AG10803 (cell line): ENCODE measurements around the gene MMAB.

Source experiments
- DNase-seq: peaks from one replicate; pipeline ENCODE4 v3.0.0; 2010; ENCODE audit warnings: low read depth
- H3K4me3 ChIP-seq: 2 replicates; pipeline ENCODE4 v1.5.1; 2011; ENCODE audit warnings: mild to moderate bottlenecking, low read length, control low read depth
- TF ChIP-seq, protein P1 (sequence below): conservative IDR thresholded peaks from 2 replicates; pipeline ENCODE4 v1.5.1; 2011; ENCODE audit warnings: mild to moderate bottlenecking, low read length, control low read depth, inconsistent platforms

MMAB gene

DNA sequence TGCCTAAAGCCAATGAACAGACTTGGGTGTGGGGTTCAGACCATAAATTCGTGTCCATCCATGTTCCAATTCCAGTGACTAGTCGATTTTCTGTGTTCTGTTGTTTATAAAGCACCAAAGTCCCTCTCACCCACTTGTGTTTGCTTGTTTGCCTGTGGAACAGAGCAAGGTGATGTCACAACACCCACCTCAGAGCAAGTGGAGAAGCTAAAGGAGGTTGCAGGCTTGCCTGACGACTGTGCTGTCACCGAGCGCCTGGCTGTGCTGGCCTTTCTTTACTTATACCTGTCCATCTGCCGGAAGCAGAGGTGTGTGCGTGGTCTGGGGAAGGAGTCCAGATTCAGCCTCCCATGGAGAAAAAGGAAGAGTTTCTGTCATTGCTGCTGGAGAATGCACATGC is 6.3 kb upstream of the MMAB start:
- TF ChIP-seq, protein P1, sequence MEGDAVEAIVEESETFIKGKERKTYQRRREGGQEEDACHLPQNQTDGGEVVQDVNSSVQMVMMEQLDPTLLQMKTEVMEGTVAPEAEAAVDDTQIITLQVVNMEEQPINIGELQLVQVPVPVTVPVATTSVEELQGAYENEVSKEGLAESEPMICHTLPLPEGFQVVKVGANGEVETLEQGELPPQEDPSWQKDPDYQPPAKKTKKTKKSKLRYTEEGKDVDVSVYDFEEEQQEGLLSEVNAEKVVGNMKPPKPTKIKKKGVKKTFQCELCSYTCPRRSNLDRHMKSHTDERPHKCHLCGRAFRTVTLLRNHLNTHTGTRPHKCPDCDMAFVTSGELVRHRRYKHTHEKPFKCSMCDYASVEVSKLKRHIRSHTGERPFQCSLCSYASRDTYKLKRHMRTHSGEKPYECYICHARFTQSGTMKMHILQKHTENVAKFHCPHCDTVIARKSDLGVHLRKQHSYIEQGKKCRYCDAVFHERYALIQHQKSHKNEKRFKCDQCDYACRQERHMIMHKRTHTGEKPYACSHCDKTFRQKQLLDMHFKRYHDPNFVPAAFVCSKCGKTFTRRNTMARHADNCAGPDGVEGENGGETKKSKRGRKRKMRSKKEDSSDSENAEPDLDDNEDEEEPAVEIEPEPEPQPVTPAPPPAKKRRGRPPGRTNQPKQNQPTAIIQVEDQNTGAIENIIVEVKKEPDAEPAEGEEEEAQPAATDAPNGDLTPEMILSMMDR = no peak
- no peak overlapping the region for H3K4me3 ChIP-seq
- no peak for DNase-seq

DNA sequence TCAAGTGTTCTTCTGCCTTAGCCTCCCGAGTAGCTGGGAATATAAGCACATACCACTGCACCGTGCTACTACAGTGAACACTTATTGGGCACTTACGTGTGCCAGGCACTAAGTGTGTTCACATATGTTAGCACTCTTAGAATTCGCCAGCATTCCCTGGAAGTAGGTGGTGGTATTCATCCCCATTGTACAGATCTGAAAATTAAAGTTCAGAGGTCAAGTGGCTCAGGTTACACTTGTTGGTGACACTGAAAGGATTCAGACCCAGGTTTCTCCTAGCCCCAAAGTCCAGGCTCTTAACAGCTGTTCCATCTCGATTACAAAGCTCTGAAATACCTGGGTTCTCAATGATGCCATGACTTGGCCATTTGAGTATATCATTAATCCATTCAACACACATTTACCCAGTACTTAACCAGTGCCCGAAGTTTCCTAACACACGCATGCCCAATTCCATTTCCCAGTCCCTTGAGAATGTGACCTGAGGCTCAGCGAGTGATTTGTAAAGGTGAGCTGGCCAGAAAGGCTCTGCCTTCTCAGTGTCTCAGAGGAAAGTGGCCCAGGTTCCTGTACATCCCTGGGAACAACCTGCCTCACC is 5.1 kb upstream of the MMAB start:
- no peak overlapping the region for H3K4me3 ChIP-seq
- TF ChIP-seq, protein P1 = no peak
- DNase-seq = no peak

DNA sequence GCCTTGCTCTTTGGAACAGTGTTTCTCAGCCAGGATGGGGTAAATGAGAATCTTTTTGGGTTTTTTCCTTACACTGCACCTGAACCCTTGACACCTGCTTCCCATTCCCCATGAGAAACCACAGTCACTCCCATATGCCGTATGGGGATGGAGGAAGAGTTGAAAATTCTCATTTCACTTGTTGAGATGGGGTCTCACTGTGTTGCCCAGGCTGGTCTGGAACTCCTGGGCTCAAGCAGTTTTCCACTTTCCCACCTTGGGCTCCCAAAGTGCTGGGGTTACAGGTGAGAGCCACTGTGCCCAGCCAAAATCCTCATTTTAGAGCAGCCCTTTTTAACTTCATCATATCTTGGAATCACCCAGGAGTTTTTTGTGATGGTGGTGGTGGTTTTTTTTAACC is 4.0 kb upstream of the MMAB start:
- DNase-seq = no peak
- TF ChIP-seq, protein P1 = no peak
- H3K4me3 ChIP-seq = no peak overlapping the region

DNA sequence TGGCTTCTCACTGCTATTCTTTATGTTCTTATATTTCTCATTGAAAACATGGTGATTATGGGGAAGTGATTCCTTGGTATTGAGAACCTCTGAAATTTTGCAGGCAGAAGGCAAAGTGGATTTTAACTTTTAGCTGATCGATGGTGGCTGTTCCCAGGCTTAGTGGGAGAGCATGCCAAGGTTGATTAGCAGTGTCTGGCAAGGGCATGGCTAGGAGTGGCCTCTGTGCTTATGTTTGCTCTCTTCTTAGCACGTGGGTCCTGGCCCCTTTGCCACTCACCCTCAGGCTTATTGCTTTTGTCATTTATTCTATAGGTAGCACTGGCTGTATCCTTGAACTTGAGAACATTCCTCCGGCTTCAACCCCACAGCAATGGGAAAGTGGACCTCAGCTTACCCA is 2.4 kb upstream of the MMAB start:
- H3K4me3 ChIP-seq = no peak overlapping the region
- DNase-seq = no peak
- TF ChIP-seq, protein P1 = no peak

DNA sequence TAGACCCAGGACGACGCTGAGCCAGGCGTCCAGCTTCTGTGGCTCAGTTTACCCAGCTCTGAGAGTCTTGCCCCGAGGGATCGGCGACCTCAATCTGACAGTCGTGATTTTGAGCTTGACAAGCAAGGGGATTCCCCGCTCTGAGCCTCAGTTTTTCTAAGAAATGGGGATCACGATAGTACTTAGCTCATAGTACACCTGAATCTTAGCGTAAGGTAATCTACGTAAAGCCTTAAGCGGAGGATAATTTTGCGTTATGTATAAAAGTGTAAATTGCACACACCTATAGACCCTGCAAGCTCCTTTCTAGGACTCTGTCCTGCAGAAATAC is 575 bp upstream of the MMAB start:
- peak overlapping the region; percentile 92 for H3K4me3 ChIP-seq
- no peak for DNase-seq
- TF ChIP-seq, protein P1 = no peak

DNA sequence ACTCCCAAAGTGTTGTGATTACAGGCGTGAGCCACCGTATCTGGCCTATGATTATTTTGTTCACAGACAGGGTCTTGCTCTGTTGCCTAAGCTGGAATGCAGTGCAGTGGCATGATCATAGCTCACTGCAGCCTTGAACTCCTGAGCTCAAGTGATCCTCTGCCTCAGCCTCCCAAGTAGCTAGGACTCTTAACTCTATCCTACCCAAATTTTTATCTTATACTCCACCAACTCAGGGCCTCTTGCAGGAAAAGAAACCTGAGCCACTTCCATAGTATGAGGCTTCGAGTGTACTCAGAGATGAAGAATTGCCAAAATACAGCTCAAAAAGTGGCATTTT is 828 bp downstream of the MMAB start:
- DNase-seq = no peak
- no peak overlapping the region; the same call in 1 of the 2 replicates for H3K4me3 ChIP-seq
- TF ChIP-seq, protein P1 = no peak

DNA sequence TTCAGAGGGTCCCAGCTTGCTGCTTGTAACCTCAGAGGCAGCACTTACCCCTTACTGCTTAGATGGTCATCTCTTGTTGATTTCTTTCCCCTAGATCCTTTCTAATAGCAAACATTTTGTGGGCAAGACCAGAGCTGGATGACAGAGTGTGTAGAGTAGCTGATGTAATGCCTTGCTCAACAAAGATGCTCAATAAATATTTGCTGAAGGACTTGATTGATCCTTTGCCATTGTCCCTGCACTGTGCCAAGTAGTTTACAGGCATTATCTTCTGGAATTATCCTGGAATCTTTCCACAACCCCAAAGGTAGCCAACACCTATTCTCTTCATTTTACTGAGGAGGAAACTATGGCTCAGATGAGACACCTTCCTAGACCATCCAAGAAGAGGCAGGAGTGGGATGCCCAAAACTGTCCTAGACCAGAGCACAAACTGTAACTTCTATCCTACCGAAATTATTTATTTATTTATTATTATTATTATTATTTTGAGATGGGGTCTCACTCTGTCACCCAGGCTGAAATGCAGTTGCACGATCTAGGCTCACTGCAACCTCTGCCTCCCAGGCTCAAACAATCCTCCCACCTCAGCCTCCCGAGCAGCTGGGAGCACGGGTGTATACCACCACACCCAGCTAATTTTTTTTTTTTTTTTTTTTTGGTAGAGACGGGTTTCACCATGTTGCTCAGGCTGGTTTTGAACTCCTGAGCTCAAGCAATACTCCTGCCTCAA is 1.4 kb downstream of the MMAB start:
- H3K4me3 ChIP-seq = no peak overlapping the region
- no peak for DNase-seq
- TF ChIP-seq, protein P1 = no peak
